HG02938 (cell line): Measurements from ENCODE around the gene PRPF38B.
"Not testable (repeated sequence)": the region's sequence is repeated elsewhere in the genome, so short reads cannot be mapped to it uniquely, and the experiment has no call there.

Experiments used
- ATAC-seq: cut with Tn5 transposase; IDR thresholded peaks from one replicate; pipeline ENCODE4 v1.9.1; 2021; ENCODE audit warnings: mild to moderate bottlenecking, moderate library complexity; ENCODE audit not compliant: unreplicated experiment

Gene PRPF38B

DNA sequence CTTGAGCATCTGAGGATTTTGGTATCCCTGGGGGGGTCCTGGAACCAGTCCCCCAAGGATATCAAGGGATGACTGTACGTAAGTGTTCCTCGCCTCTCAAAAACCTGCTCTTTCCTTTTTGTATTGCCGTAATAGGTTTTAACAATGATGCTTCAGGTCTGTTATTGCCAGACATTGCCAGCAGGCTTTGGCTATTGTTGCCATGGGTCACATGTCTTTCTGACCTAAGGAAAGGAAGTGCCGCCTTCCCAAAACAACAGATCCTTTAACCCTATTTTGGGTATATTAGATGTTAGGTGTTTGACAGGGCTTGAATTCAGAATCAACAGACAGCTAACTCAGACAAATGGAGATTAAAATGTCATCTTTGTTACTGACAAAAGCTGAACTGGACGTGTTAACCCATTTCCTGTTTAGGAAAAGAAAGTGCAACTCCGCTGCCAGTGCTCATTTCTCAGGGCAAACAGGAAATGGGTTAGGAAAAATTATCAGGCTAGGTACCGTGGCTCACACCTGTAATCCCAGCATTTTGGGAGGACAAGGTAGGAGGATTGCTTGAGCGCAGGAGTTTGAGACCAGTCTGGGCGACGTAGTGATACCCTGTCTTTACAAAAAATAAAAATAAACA is 12.4 kb upstream of the PRPF38B start:
- no peak for ATAC-seq

DNA sequence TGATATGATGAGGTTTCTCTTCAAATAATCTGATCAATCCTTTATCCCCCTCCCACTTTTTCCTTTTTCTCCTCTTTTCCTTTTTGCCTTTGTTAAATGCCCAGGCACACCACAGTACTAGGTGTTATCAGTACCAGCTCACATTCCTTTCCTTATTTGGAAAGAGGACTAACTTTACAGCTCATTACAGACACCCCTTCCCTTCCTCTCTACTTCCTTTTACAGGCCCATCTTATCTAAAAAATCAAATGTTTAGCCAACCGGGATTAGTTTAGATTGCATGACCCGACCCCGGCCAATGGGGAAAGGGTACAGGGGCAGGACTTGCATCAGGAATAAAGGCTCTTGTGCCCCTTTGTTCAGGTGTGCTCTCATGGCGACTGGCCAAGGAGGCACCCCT is 10.4 kb upstream of the PRPF38B start:
- ATAC-seq = not testable (repeated sequence)

DNA sequence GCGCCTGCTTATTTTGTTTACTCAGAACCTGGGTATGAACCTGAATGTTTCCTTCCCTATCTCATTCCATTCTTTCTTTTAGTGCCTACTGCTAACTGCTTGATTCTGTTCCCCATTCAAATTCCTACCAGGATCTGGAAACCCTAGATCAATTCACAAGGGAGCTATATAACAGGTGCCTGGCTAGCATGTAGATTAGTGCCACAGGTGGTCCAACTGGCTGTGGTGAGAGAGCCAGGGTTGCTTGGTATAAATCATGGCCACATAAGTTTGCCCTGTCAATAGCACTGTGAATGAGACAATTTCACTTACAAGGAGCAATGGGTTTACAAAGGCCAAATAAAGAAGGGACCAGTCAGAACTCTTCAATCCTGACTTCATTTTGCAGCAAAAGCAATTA is 6.6 kb upstream of the PRPF38B start:
- ATAC-seq = no peak

DNA sequence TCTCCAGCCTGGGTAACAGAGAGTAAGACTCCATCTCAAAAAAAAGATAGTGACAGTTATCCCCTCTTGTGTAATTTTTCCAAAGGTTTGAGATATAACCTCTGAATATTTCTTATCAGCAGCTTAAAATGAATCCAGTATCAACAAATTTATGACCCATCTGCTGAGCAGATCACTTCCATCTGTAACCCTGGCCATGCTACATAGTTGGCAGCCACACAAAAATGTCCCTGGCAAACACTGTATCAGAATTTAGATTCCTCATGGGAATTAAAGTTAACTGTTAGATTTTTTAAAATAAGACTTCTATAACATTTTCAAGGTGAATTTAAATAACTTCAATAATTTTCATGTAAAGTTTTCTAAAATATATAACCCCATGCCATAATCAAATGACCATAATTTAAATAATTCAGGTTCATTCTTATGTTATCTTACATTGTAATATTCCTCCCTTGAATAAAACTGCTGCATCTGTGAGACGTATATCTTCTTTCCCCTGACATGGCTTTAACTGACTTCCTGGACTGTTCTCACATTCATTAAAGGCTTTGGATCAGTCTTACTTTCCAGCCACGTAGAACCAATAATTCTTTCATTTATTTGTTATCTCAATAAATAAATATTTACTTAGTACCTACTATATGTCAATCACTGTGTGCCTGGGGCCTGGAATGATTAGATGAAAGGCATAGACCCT is 5.3 kb upstream of the PRPF38B start:
- no peak for ATAC-seq

DNA sequence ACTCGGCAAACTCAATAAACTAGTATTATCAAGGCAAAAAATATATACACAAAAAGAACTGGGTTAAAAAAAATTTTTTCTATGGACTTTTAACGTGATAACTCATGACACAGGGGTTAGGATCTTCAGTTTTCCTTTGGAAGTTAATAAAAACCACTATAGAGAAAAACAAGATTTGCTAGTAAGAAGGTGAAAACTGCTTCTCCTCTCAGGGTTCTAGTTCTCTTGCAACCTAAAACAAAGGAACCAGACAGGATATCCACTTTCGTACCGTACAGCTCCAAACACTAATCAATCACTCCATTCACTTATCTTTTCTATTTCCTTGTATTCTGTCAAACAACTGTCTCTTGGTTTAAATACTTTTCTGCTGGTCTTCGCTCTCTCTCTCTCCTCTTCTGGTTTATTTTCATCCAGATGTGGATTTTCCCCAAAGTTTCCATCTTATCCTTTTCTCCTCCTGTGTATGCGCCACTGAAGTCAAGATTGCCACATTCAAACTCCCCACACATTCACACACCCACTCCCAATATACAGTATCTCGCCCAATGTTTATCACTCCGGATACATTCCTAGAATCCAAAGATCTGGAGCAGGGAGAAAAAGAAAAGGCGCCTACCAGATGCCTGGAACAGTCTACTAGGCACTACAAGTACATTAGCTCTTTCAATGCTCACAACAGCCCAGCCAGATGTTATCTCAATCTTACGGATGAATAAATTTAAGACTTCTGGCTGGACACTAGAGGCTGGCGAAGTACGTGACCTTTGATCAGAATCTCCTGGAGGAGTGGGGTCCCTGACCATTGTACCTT is 775 bp upstream of the PRPF38B start:
- peak; percentile 17 for ATAC-seq

DNA sequence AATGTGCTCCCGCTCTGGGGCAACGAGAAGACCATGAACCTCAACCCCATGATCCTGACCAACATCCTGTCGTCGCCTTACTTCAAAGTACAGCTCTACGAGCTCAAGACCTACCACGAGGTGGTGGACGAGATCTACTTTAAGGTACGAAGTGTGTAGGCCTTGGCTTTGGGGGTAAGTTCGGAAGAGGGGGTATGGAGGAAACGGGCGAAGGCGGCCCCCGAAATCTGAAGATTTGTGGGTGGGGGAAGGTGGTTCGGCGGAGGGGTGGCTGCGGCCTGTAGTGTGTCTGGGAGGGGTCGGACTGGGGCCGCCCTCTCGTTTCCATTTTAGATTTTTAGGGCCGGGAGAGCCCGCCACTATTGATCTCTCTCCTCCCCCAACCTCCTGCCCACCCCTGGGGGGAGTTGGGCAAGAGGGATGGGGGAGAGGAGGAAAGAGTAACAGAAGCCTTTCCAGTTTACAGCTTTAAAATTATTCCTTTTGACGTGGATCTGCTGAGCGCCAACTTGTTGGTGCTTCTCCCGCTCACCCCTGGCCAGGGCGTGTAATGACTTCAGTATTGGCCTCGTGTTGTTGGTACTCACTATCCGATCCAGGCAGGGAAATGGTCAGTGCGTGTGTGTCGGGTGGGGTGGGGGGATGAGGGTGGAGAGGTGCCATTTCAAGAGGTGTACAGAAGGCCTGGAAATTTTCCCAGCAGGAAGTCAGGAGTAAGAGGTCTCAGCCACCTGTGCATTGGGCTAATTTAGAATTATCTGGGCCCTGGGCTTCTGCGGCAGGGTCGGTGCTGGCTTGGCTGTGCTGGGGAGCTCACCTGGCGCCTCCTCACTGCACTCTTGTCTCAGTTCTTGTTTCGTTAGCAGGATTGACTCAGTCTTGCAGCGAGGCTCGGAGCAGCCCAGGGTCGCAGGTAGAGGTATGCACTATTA is 880 bp downstream of the PRPF38B start:
- peak; percentile 57 for ATAC-seq

DNA sequence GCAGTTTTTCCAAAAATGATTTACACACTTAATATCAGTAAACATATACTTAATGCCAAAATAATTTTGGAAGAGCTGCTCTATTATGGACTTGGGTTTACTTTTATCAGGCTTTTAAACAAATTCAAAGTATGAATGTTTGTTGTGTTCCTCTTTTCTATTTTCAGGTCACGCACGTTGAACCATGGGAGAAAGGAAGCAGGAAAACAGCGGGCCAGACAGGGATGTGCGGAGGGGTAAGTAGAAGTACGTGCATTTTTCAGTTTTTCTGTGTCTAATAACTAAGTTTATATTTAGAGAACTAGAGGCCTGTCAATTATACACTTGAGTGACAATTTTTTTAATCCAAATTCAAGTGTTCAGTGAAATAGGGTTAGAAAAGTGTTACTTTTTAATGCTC is 3.4 kb downstream of the PRPF38B start:
- ATAC-seq = no peak

DNA sequence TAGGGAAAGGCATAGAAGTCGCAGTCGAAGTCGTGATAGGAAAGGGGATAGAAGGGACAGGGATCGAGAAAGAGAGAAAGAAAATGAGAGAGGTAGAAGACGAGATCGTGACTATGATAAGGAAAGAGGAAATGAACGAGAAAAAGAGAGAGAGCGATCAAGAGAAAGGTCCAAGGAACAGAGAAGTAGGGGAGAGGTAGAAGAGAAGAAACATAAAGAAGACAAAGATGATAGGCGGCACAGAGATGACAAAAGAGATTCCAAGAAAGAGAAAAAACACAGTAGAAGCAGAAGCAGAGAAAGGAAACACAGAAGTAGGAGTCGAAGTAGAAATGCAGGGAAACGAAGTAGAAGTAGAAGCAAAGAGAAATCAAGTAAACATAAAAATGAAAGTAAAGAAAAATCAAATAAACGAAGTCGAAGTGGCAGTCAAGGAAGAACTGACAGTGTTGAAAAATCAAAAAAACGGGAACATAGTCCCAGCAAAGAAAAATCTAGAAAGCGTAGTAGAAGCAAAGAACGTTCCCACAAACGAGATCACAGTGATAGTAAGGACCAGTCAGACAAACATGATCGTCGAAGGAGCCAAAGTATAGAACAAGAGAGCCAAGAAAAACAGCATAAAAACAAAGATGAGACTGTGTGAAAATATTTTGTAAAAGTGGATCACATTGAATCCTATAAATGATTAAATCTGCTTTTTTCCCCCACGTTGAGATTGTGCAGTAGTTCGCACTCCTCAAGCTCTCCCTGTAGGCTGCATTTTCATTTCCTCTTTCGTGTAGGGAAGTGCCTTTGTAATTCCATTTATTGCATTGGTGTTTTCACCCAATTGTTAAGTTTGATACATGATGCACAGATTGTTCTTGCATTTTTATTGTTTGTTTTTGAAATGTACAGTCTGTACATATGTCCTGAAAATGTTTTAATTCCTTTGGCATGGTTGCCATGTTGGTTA is 7.5 kb downstream of the PRPF38B start:
- ATAC-seq = no peak

DNA sequence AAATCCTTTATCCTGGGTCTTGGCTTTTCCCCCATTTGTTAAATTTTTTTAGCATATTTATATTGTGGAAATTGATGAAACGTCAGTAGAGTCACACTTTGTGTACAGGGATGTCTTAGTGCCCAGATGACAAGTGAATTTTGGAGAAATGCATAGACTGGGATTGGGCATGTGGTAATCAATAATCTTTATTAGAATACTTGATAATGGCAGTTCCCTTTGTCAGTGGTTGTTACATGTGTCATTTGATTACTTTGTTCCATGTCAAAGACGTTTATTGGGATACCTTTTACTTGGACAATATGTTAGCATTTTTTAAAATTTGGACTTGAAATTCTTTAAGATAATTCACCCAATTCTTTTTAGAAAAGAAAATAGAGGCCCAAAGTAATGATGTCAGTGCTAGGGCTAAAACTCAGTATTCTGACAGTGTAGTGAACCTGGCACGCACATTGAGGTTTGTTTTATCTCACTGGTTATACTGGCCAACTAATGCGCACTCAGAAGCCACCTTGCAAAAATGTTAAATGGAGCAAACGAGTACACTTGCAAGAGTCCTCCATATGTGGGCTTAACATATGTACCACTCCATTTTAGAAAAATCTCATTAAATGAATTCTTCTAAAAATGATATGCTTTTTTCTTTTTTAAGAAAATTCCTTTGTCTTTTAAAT is 9.2 kb downstream of the PRPF38B start:
- ATAC-seq = no peak

DNA sequence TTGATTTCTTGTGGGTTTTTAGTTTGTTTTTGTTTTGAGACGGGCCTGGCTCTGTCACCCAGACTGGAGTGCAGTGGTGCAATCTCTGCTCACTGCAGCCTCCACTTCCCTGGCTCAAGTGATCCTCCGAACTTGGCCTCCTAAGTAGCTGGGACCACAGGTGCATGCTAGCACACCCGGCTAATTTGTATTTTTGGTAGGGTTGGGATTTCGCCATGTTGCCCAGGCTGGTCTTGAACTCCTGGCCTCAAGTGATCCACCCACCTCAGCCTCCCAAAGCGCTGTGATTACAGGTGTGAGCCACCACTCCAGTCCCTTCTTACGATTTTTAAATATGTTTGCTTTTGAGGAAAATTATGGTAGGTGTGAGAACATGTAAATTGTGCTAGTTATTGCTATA is 10.0 kb downstream of the PRPF38B start:
- ATAC-seq = not testable (repeated sequence)

DNA sequence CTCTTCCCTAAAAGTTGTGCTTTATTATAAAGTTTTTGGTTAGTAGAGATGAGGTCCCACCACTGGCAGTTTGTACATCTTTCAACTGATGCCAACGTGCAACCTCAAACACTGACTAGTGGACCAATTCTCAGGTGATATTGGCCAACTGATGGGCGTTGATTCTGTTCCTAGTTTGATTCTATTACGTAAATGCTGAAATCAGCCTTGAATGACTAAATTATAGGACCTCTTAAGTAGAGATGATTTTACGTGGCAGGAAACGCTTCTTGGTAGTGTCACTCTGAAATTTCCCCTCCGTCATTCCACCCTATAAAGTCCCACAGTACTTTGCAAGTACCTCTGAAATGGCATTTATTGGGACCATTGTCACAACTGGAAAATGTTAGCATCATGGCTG is 11.8 kb downstream of the PRPF38B start:
- ATAC-seq = no peak

DNA sequence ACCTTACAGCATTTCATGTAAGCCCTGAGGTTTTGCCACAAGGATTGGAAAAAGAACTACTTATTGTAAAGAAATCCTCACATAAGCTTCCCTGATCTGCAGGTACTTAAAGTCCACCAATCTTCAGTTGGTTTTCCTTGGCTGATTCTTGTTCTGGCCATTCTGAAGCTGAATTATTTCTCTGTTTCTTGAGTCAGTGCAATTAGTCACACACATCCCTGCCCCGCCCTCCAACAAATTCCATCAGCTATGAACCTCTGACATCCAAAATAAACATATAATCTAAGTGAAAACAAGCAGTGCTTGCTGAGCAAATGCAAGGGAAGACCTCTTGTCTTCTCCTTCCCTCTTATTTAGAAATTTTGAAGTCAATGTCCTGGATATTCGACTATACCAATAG is 12.4 kb downstream of the PRPF38B start:
- ATAC-seq = no peak

DNA sequence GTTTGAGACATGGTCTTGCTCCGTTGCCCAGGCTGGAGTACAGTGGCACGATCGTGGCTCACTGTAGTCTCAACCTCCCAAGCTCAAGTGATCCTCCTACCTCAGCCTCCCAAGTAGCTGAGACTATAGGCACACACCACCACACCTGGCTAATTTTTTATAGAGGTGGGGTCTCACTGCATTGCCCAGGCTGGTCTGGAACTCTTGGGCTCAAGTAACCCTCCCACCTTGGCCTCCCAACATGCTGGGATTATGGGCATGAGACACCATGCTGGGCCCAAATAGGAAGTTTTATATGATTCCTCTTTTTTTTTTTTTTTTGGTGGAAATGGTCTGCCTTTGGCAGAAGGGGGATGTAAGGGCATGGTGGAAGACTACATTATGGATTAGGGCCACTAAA is 14.5 kb downstream of the PRPF38B start:
- no peak for ATAC-seq

DNA sequence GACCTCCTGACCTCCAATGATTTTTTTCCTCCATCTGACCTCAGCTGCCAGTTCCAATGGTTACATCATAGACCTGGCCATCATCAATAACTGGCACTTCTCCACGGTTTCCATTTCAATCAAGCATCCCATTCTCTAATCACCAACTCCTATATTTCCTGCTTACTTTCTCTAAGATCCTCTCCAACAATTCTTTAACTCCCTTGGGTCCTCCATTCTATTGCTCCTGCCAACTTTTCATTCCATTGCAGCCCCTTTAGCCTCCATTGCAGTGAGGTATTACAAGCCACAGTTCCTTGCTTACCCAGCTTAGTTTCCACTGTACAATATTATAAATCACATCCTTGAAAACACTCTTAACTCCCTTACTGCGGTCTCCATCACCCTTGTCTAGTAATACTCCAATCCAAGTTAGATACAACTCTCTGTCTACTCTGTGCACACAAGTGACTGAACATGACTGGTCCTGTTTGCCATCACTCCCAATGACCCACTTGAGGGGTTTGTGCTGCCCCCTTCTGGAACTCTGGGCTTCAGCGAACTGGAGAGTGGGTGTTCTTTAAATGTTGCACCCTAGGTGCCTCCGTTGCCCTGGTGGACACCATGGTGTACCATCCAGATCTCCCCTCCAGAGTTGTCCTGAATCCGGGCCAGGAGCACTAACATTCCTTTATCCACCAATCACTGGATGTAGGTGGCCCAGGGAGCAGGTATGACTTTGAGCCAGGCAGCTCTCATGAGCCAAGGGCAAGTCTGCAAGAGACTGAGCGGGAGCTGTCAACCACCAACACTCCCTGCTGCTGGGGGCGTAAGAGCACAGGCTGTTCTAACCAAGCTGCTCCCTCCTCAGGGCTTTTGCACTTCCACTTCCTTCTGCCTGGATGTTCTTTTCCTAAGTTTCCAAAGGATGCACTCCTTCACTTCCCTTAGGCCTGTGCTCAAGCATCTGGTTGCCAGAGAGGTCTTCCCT is 16.9 kb downstream of the PRPF38B start:
- no peak for ATAC-seq

DNA sequence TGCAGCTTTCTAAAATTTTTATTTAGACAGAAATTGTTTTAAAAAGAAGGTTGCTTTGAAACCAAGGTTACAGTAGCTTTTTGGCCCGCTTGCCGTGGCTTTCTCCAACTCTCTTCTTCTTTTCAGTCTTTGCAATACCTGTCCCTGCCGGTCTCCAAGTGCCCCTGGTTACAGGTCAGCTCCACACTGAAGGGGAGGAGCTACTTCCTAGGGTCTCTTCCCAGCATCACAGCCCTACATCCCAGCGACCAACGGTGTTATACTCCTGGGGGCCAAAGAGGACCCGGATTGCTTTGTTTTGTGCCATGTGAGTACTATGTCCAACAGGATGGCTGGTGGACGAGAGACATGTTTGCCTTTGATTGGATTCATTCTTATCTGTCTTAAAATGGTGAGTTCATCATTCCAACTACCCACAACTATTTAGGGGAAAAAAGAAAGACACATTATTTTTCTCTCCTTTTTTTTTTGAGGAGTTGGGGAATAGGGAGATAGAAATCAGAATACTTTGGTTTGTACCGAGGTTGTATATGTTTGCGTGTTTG is 20.6 kb downstream of the PRPF38B start, which contains the start of gene FNDC7:
TSS of gene FNDC7 (plus strand) at position 303 of the 545 bp plus-strand sequence. CDS start at position 329, 26 bp downstream.
- no peak for ATAC-seq

DNA sequence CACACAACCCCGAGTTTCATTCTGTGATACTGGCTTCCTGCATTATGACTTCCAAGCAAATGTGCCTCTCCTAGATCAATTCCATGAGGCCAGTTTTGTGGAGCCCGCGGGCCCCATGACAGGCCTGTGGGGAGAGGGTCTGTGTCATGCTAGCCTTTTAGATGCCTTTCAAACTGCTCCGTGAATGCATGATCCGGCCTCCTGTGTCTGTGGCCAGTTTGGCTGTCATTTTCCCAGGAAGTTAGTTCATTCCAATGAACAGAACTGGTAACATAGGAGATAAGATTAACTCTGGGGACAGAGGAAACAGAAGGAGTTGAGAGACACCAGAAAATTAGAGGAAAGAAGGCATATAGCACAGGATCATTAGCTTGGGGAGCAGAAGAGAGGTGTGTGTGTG is 23.8 kb downstream of the PRPF38B start:
- no peak for ATAC-seq

DNA sequence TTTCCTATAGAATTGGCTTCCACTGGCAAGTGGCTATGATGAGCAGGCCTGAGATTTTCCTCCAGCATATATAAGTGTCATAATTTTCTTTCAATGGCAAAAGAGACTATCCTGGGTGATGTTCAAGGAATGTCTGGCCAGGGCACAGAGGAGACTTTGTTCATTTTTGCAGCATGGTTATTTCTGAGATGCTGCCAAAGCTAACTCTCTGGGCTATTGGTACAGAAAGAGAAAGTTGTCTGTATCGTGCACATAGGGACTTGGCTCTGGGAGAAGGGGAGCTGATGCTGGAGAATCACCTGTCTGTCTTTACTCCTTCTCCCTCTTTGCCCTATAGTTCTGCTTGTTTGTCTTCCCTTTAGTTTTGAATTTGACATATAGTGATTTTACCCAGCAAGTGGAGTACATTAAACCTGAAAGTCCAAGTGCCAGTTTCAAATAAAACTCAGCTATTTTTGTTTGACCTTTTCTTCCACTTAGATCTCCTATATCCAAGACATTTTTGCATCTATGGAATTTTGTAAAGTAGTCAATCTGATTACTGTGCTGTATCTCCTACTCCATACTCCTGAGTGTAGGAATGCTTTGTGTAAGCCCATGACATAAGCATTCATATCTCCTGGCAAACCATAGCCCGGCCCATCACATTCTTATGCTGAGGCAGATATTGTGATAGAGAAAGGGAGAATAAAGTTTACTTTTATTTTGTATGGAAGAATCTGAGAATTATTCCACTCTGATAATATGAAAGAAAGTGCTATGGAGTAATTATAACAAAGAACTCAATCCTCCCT is 24.5 kb downstream of the PRPF38B start:
- no peak for ATAC-seq
